ENCODE data around the gene TSPAN32. TPM values are rescaled to one million over a fixed set of nuclear protein-coding genes. Genes with fewer than 3 reads are reported as not detected.

Gene TSPAN32
- total RNA-seq, 1 experiment from 2014 or later, result not detected

DNA sequence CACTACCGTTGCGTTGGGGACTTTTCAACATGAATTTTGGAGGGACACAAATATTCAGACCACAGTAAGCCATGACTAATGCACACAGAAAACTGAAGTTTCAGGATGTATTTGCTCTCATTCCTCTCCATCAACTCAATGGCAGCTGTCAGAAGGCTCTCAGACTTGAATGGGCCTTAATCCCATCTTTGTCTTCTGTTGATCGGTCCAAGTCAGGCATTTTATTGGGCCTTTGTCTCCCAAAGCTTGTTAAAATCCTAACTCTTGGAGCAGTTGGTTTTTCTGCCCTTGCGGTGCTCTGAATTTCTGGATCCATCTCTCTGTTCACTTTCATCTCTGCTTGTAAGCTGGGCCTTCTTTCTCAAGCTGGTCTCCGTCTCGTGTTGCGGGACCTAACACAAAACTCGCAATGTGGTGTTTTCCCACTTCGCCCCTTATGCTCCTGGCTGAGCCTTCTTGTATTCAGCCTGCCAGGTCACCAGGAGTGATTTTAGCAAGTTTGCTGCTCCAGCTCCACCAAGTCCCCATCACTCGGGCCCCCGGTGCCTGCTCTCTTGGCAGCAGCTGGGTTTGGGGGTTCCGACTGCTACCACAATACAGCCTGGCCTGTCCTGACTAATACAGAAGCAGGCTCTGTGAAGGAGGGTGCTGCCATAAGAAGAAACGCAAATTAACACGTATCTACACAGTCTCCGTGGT lies 27.0 kb downstream of the TSPAN32 start:
- no peaks in the 10 kb centered on the region for H3K36me3 ChIP-seq (ENCODE audit: insufficient read depth, low read length, poor library complexity, severe bottlenecking)
- H3K4me3 ChIP-seq (ENCODE audit: low read depth, low read length, poor library complexity, severe bottlenecking), result no peak overlapping the region
- no peak overlapping the region for H3K27ac ChIP-seq (ENCODE audit: low read depth, low read length, poor library complexity, severe bottlenecking)
- H3K4me1 ChIP-seq (ENCODE audit: insufficient read depth, low read length, poor library complexity, severe bottlenecking), result no peaks in the 10 kb centered on the region
- intact Hi-C loops (cut with micrococcal nuclease; ENCODE audit: unreplicated experiment), result no loop called here
- ChIA-PET CTCF (no interaction called here), POLR2A (ENCODE audit: low non-redundant PET) (no interaction called here)
- H3K9me3 ChIP-seq (ENCODE audit: low read depth, low read length, poor library complexity, severe bottlenecking), result no peaks in the 10 kb centered on the region
- no peak for TF ChIP-seq EZH2 (IDR thresholded peaks at IDR 0.05; ENCODE audit: borderline replicate concordance, low read depth, low read length, poor library complexity, severe bottlenecking)
- TF ChIP-seq, protein P1, sequence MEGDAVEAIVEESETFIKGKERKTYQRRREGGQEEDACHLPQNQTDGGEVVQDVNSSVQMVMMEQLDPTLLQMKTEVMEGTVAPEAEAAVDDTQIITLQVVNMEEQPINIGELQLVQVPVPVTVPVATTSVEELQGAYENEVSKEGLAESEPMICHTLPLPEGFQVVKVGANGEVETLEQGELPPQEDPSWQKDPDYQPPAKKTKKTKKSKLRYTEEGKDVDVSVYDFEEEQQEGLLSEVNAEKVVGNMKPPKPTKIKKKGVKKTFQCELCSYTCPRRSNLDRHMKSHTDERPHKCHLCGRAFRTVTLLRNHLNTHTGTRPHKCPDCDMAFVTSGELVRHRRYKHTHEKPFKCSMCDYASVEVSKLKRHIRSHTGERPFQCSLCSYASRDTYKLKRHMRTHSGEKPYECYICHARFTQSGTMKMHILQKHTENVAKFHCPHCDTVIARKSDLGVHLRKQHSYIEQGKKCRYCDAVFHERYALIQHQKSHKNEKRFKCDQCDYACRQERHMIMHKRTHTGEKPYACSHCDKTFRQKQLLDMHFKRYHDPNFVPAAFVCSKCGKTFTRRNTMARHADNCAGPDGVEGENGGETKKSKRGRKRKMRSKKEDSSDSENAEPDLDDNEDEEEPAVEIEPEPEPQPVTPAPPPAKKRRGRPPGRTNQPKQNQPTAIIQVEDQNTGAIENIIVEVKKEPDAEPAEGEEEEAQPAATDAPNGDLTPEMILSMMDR (conservative IDR thresholded peaks at IDR 0.05; ENCODE audit: low read depth, low read length), result no peak
- no TSS peak for BruUV-seq (replicated peaks)
- DNase-seq (ENCODE audit: low spot score), result no peak
- H3K27me3 ChIP-seq (replicated peaks; ENCODE audit: insufficient read depth, low read depth, low read length, poor library complexity), result no peaks in the 10 kb centered on the region

DNA sequence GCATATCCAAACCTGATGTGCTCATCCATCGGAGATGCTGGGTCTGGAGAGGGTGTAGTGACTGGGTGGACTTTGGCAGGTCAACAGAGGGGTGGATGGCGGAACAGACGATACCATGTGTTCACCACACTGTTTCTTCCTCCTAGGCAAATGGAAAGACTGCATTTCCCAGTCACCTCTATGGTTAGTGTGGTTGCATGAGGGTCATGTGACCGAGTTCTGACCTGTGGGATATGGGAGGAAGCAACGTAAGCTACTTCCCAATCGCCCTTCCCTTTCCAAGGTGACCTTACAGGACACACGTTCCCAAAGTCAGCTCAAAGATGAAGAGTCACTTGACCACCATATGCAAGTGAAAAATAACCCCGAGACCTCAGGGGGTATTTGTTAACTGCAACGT lies 27.7 kb downstream of the TSPAN32 start:
- Histone ChIP-seq H3K4me1 (ENCODE audit: insufficient read depth, low read length, poor library complexity, severe bottlenecking) (no peaks in the 10 kb centered on the region), H3K9me3 (ENCODE audit: low read depth, low read length, poor library complexity, severe bottlenecking) (no peaks in the 10 kb centered on the region), H3K27me3 (replicated peaks; ENCODE audit: insufficient read depth, low read depth, low read length, poor library complexity) (no peaks in the 10 kb centered on the region), H3K36me3 (ENCODE audit: insufficient read depth, low read length, poor library complexity, severe bottlenecking) (no peaks in the 10 kb centered on the region), H3K27ac (ENCODE audit: low read depth, low read length, poor library complexity, severe bottlenecking) (no peak overlapping the region), H3K4me3 (ENCODE audit: low read depth, low read length, poor library complexity, severe bottlenecking) (no peak overlapping the region)
- no TSS peak for BruUV-seq (replicated peaks)
- intact Hi-C loops (cut with micrococcal nuclease; ENCODE audit: unreplicated experiment), result no loop called here
- POLR2A ChIA-PET (ENCODE audit: low non-redundant PET), result no interaction called here
- no peak for DNase-seq (ENCODE audit: low spot score)
- CTCF ChIA-PET, result no interaction called here
- TF ChIP-seq EZH2 (IDR thresholded peaks at IDR 0.05; ENCODE audit: borderline replicate concordance, low read depth, low read length, poor library complexity, severe bottlenecking), result no peak
- TF ChIP-seq, protein P1 (conservative IDR thresholded peaks at IDR 0.05; ENCODE audit: low read depth, low read length), result no peak

DNA sequence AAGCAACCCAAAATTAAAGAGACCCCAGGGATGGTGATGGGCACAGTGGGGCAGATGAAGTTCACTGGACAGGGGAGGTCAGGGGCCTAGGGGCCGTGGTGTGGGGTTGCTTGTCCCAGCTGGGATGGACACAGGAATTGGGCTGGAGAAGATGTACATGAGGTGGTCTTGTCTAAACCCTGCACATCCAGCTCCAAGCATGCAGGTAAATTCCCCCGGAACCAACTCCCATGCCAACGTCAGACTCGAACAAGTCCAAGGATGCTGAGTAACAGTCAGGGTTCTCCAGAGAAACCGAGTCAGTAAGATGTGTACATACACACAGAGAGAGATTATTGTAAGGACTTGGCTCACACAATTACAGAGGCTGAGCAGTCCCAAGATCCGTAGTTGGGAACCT lies 28.9 kb downstream of the TSPAN32 start:
- Histone ChIP-seq H3K4me3 (ENCODE audit: low read depth, low read length, poor library complexity, severe bottlenecking) (no peak overlapping the region), H3K27me3 (replicated peaks; ENCODE audit: insufficient read depth, low read depth, low read length, poor library complexity) (no peaks in the 10 kb centered on the region), H3K27ac (ENCODE audit: low read depth, low read length, poor library complexity, severe bottlenecking) (no peak overlapping the region), H3K9me3 (ENCODE audit: low read depth, low read length, poor library complexity, severe bottlenecking) (no peaks in the 10 kb centered on the region), H3K36me3 (ENCODE audit: insufficient read depth, low read length, poor library complexity, severe bottlenecking) (no peaks in the 10 kb centered on the region), H3K4me1 (ENCODE audit: insufficient read depth, low read length, poor library complexity, severe bottlenecking) (no peaks in the 10 kb centered on the region)
- intact Hi-C loops (cut with micrococcal nuclease; ENCODE audit: unreplicated experiment), result no loop called here
- ChIA-PET CTCF (no interaction called here), POLR2A (ENCODE audit: low non-redundant PET) (no interaction called here)
- no TSS peak for BruUV-seq (replicated peaks)
- TF ChIP-seq, protein P1 (conservative IDR thresholded peaks at IDR 0.05; ENCODE audit: low read depth, low read length), result no peak
- no peak for TF ChIP-seq EZH2 (IDR thresholded peaks at IDR 0.05; ENCODE audit: borderline replicate concordance, low read depth, low read length, poor library complexity, severe bottlenecking)
- no peak for DNase-seq (ENCODE audit: low spot score)

All from A673 (cell line).